HCT116 (cell line): ENCODE results near the gene PRKCA. TPM values are rescaled to one million over a fixed set of nuclear protein-coding genes. Genes with fewer than 3 reads are reported as not detected.

ENCODE experiments used
- ATAC-seq: fragments of 200-7000 bp; cut with Tn5 transposase; 2 replicates; pipeline ENCODE4 v1.9.1; 2020; ENCODE audit warnings: mild to moderate bottlenecking, moderate library complexity
- BruUV-seq: library from RNA; stranded (reverse); fragments of 400-500 nt; replicated peaks from 2 replicates; lab custom pipeline; 2021; lab: Mats Ljungman, UMichigan
- CTCF ChIA-PET: fragments of 300-600 bp; sonication (Branson Sonifier 250); formaldehyde crosslinking; loops from one replicate; lab custom pipeline; 2021; ENCODE audit warnings: antibody characterized with exemption; lab: Charles Lee
- POLR2A ChIA-PET: fragments of 300-600, 350-600 bp; sonication (Branson Sonifier 250); formaldehyde crosslinking; loops from one replicate; lab custom pipeline; 2021; ENCODE audit warnings: antibody characterized with exemption; lab: Charles Lee
- RAD21 ChIA-PET, 2 experiments: fragments of 300-600 bp; sonication (Branson Sonifier 250); formaldehyde crosslinking; loops; one replicate each; lab custom pipeline; 2023; ENCODE audit warnings: low total read pairs in 2 of 2; ENCODE audit not compliant: uncharacterized antibody in 2 of 2, unreplicated experiment in 2 of 2, low non-redundant PET in 1 of 2; lab: Charles Lee
- DNase-seq: peaks from one replicate; pipeline ENCODE4 v3.0.0-alpha.2; 2010; ENCODE audit warnings: low read depth, low spot score
- H2AFZ ChIP-seq: fragments of 200-600 bp; shearing (Covaris generic), sonication (generic); 2 replicates; pipeline ENCODE4 v1.6.1; 2017; ENCODE audit warnings: low read depth, mixed run types, mixed read lengths, antibody characterized with exemption, low read length; ENCODE audit not compliant: poor library complexity, severe bottlenecking
- H3K27ac ChIP-seq: 2 replicates; pipeline ENCODE4 v1.5.1; 2012; ENCODE audit warnings: low read depth, low read length
- H3K27me3 ChIP-seq: fragments of 200-600 bp; sonication (generic); 2 replicates; pipeline ENCODE4 v1.6.1; 2016; ENCODE audit warnings: mixed run types, low read length, mixed read lengths; ENCODE audit not compliant: insufficient read depth
- H3K36me3 ChIP-seq, 2 experiments: fragments of 200-500 bp in 1 of 2; fragments of 200-600 bp in 1 of 2; sonication (Bioruptor generic) in 1 of 2; sonication (generic) in 1 of 2; 2 replicates each; pipeline versions ENCODE4 v1.5.1 to v1.6.1; 2014 to 2016; ENCODE audit warnings: low read length in 2 of 2, inconsistent platforms in 1 of 2, mixed read lengths in 1 of 2, mixed run types in 1 of 2; ENCODE audit not compliant: insufficient read depth in 2 of 2, control insufficient read depth in 1 of 2
- H3K4me1 ChIP-seq, 2 experiments: fragments of 200-600 bp in 1 of 2; sonication (generic) in 1 of 2; 2 replicates each; pipeline versions ENCODE4 v1.5.1 to v1.6.1; 2012 to 2017; ENCODE audit warnings: low read length in 2 of 2, inconsistent platforms in 1 of 2, mild to moderate bottlenecking in 1 of 2, mixed read lengths in 1 of 2, mixed run types in 1 of 2, moderate library complexity in 1 of 2; ENCODE audit not compliant: insufficient read depth in 2 of 2, control insufficient read depth in 1 of 2
- H3K4me2 ChIP-seq: fragments of 200-600 bp; sonication (generic); 2 replicates; pipeline ENCODE4 v1.6.1; 2017; ENCODE audit warnings: mixed run types, low read length, mixed read lengths
- H3K4me3 ChIP-seq, 2 experiments: fragments of 200-600 bp in 1 of 2; sonication (generic) in 1 of 2; replicated peaks in 1 of 2; 2 replicates each; pipeline ENCODE4 v1.5.1; 2011 to 2016; ENCODE audit warnings: low read length in 2 of 2, control low read depth in 1 of 2, low read depth in 1 of 2, mild to moderate bottlenecking in 1 of 2, mixed read lengths in 1 of 2, mixed run types in 1 of 2
- H3K79me2 ChIP-seq: fragments of 200-600 bp; sonication (generic); 2 replicates; pipeline ENCODE4 v1.6.1; 2017; ENCODE audit warnings: mild to moderate bottlenecking, mixed run types, low read length, moderate library complexity, mixed read lengths; ENCODE audit not compliant: insufficient read depth
- H3K9ac ChIP-seq: fragments of 200-600 bp; sonication (generic); 2 replicates; pipeline ENCODE4 v1.6.1; 2016; ENCODE audit warnings: low read length, mixed read lengths
- H3K9me2 ChIP-seq: fragments of 200-600 bp; sonication (generic), shearing (Covaris generic); 2 replicates; pipeline ENCODE4 v1.6.1; 2017; ENCODE audit warnings: mixed run types, mild to moderate bottlenecking, moderate library complexity; ENCODE audit not compliant: insufficient read depth
- H3K9me3 ChIP-seq, 2 experiments: fragments of 200-500 bp in 1 of 2; fragments of 200-600 bp in 1 of 2; sonication (Bioruptor generic) in 1 of 2; sonication (generic) in 1 of 2; 2 replicates each; pipeline ENCODE4 v1.6.1; 2014 to 2017; ENCODE audit warnings: low read length in 2 of 2, mixed read lengths in 2 of 2, inconsistent platforms in 1 of 2, low read depth in 1 of 2, mild to moderate bottlenecking in 1 of 2, mixed run types in 1 of 2, moderate library complexity in 1 of 2; ENCODE audit not compliant: control insufficient read depth in 1 of 2, insufficient read depth in 1 of 2
- H4K20me1 ChIP-seq: fragments of 200-600 bp; sonication (generic), shearing (Covaris generic); 2 replicates; pipeline ENCODE4 v1.6.1; 2017; ENCODE audit warnings: mixed run types, mild to moderate bottlenecking, moderate library complexity; ENCODE audit not compliant: insufficient read depth
- CBX3 ChIP-seq: IDR thresholded peaks from 2 replicates; pipeline ENCODE4 v1.6.1; 2012; ENCODE audit warnings: low read depth
- CEBPB ChIP-seq: IDR thresholded peaks from 2 replicates; pipeline ENCODE4 v1.6.1; 2012; ENCODE audit warnings: low read depth
- EGR1 ChIP-seq: IDR thresholded peaks from 2 replicates; pipeline ENCODE4 v1.6.1; 2012; ENCODE audit warnings: low read depth
- EZH2phosphoT487 ChIP-seq: fragments of 200-600 bp; IDR thresholded peaks from 2 replicates; pipeline ENCODE4 v1.6.1; 2018; ENCODE audit warnings: antibody characterized with exemption, borderline replicate concordance
- FOSL1 ChIP-seq: IDR thresholded peaks from 2 replicates; pipeline ENCODE4 v1.6.1; 2012; ENCODE audit warnings: low read depth
- JUND ChIP-seq: IDR thresholded peaks from 2 replicates; pipeline ENCODE4 v1.6.1; 2012
- RAD21 ChIP-seq: IDR thresholded peaks from 2 replicates; pipeline ENCODE4 v1.6.1; 2012; ENCODE audit warnings: low read depth, mild to moderate bottlenecking
- SIN3A ChIP-seq: IDR thresholded peaks from 2 replicates; pipeline ENCODE4 v1.6.1; 2012; ENCODE audit warnings: low read depth
- SRF ChIP-seq: IDR thresholded peaks from 2 replicates; pipeline ENCODE4 v1.6.1; 2012; ENCODE audit warnings: low read depth
- TCF7L2 ChIP-seq: IDR thresholded peaks from 2 replicates; pipeline ENCODE4 v1.7.0; 2011; ENCODE audit warnings: borderline replicate concordance, inconsistent platforms; ENCODE audit not compliant: insufficient read depth, insufficient read length; ENCODE audit errors: extremely low read depth
- YY1 ChIP-seq: IDR thresholded peaks from 2 replicates; pipeline ENCODE4 v1.6.1; 2011; ENCODE audit warnings: low read length, low read depth, moderate library complexity, mild to moderate bottlenecking; ENCODE audit not compliant: insufficient replicate concordance; ENCODE audit errors: extremely low read depth
- ZNF274 ChIP-seq: fragments of 200-500 bp; sonication (Bioruptor generic); IDR thresholded peaks from 2 replicates; pipeline ENCODE4 v1.6.1; 2014; ENCODE audit warnings: mild to moderate bottlenecking, low read depth, low read length, inconsistent platforms
- intact Hi-C: fragments of 100-400 bp; cut with micrococcal nuclease; formaldehyde crosslinking; loops from 2 replicates; pipeline ENCODE4 v1.10.0; 2022
- total RNA-seq: library from RNA; stranded (reverse); gene quantifications from one replicate; pipeline ENCODE4 v1.2.1, GENCODE V29; 2021; ENCODE audit not compliant: unreplicated experiment
- TF ChIP-seq, protein P1 (sequence below): IDR thresholded peaks from 2 replicates; pipeline ENCODE4 v1.6.1; 2012; ENCODE audit warnings: low read depth

Gene PRKCA
- total RNA-seq, 1 experiment from 2014 or later: 18.8 TPM

DNA sequence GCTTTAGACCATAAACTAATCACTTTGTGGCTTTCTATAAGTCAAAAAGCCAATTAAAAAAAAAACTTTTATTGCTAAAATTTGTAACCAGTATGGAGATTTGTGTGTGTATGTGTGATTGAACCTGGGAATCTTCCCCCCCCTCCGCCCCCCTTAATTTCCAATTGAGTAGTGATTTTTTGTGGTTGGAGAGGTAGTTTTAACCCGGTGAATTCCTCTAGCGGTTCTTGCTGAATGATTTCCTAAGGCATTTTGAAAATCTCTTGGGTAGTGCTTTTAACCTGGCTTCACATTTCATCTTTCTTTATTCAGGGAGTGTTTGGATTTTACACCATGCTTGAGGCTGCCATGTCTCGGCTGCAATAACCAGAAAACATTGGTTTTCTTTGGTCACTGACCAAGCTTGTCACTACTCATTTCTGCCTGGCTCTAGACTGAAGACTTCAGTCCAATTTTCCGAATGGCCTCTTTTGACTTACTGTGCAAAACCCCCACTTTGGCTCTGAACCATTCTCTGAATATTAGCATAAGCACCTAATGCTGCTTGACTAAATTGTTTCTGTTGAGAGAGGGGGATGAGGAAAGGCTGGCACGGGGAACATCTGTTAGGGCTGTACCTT is 35.6 kb downstream of the PRKCA start (continued):
- TF ChIP-seq, protein P1, sequence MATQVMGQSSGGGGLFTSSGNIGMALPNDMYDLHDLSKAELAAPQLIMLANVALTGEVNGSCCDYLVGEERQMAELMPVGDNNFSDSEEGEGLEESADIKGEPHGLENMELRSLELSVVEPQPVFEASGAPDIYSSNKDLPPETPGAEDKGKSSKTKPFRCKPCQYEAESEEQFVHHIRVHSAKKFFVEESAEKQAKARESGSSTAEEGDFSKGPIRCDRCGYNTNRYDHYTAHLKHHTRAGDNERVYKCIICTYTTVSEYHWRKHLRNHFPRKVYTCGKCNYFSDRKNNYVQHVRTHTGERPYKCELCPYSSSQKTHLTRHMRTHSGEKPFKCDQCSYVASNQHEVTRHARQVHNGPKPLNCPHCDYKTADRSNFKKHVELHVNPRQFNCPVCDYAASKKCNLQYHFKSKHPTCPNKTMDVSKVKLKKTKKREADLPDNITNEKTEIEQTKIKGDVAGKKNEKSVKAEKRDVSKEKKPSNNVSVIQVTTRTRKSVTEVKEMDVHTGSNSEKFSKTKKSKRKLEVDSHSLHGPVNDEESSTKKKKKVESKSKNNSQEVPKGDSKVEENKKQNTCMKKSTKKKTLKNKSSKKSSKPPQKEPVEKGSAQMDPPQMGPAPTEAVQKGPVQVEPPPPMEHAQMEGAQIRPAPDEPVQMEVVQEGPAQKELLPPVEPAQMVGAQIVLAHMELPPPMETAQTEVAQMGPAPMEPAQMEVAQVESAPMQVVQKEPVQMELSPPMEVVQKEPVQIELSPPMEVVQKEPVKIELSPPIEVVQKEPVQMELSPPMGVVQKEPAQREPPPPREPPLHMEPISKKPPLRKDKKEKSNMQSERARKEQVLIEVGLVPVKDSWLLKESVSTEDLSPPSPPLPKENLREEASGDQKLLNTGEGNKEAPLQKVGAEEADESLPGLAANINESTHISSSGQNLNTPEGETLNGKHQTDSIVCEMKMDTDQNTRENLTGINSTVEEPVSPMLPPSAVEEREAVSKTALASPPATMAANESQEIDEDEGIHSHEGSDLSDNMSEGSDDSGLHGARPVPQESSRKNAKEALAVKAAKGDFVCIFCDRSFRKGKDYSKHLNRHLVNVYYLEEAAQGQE: no peak
- TF ChIP-seq FOSL1 (no peak), EGR1 (no peak), CEBPB (no peak), JUND (no peak), TCF7L2 (no peak), CBX3 (no peak), RAD21 (no peak)

DNA sequence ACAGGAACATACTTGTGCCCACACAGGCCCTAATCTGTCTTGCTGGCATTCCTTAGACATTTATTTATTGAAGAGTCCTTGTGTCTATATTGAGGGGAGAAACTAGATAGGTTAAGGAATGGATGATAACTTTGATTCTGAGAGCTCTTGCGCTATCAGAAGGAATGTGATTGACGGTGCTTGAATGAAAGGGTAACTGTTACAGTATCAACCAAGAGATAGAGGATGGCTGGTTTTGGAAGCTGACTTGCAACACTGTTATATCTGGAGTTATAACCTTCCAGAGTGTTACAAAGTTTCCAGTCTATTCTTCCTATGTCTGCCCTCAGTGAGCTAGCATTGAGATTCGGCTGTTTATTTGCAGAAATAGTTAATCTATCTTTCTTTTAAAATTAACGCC is 36.5 kb downstream of the PRKCA start:
- H3K9me2 ChIP-seq: no peaks in the 10 kb centered on the region
- no peak overlapping the region for H3K4me3 ChIP-seq
- intact Hi-C loops: no loop called here
- H3K36me3 ChIP-seq: no peaks in the 10 kb centered on the region
- H3K4me2 ChIP-seq: no peak overlapping the region
- H4K20me1 ChIP-seq: no peaks in the 10 kb centered on the region
- DNase-seq: no peak
- H3K9me3 ChIP-seq: no peaks in the 10 kb centered on the region
- H3K79me2 ChIP-seq: no peaks in the 10 kb centered on the region
- BruUV-seq: no TSS peak
- TF ChIP-seq CBX3 (no peak), EZH2phosphoT487 (no peak), EGR1 (no peak), YY1 (no peak), ZNF274 (no peak), RAD21 (no peak), SIN3A (no peak), CEBPB (no peak), SRF (no peak)
- TF ChIP-seq, protein P1: no peak
- ChIA-PET CTCF (no interaction called here), RAD21 (interaction anchor here in 1 of 2 experiments (0.7 kb wide), 1 partner anchor 37 kb away, joined by 3 read pairs; no protein-coding TSS in a partner anchor), POLR2A (no interaction called here)
- no peak overlapping the region for H3K27ac ChIP-seq
- no peak overlapping the region for H2AFZ ChIP-seq
- no peak for ATAC-seq
- no peak overlapping the region for H3K9ac ChIP-seq
- no peaks in the 10 kb centered on the region for H3K27me3 ChIP-seq
- no peaks in the 10 kb centered on the region for H3K4me1 ChIP-seq
